Vagina (tissue), 2 donors: Measurements from ENCODE around the gene TOP3B. TPM values are rescaled to one million over a fixed set of nuclear protein-coding genes. Genes with fewer than 3 reads are reported as not detected.

Source experiments
- DNase-seq, 2 donors: peaks; one replicate each; pipeline ENCODE4 v3.0.0-alpha.2; 2017; ENCODE audit errors: extremely low spot score in 2 of 2
- H3K27ac ChIP-seq: fragments of 200-600 bp; sonication (generic); one replicate; pipeline ENCODE4 v1.5.1; 2019
- H3K27me3 ChIP-seq: fragments of 200-600 bp; sonication (generic); one replicate; pipeline ENCODE4 v1.5.1; 2019
- H3K36me3 ChIP-seq, 2 donors: fragments of 200-600 bp; sonication (generic); one replicate each; pipeline ENCODE4 v1.5.1; 2017 to 2019
- H3K4me1 ChIP-seq: fragments of 200-600 bp; sonication (generic); one replicate; pipeline ENCODE4 v1.5.1; 2019
- H3K4me3 ChIP-seq, 2 donors: fragments of 200-600 bp; sonication (generic); 1 replicate in 1 of 2; 2 replicates in 1 of 2; pipeline ENCODE4 v1.5.1; 2016 to 2019
- H3K9me3 ChIP-seq: fragments of 200-600 bp; sonication (generic); one replicate; pipeline ENCODE4 v1.5.1; 2019
- CTCF ChIP-seq, 3 experiments: fragments of 450-650 bp in 2 of 3; fragments of 200-600 bp in 1 of 3; sonication (generic) in 1 of 3; IDR thresholded peaks; one replicate each; pipeline ENCODE4 v1.5.1; 2017 to 2019; ENCODE audit warnings: antibody characterized with exemption in 3 of 3, mild to moderate bottlenecking in 2 of 3, moderate library complexity in 2 of 3
- POLR2A ChIP-seq, 2 donors: fragments of 450-650 bp; IDR thresholded peaks; one replicate each; pipeline ENCODE4 v1.6.1; 2017; ENCODE audit warnings: antibody characterized with exemption in 2 of 2, mild to moderate bottlenecking in 2 of 2, moderate library complexity in 2 of 2
- POLR2AphosphoS5 ChIP-seq, 2 donors: sonication (generic); formaldehyde crosslinking; IDR thresholded peaks; one replicate each; pipeline ENCODE4 v1.9.0; 2017; ENCODE audit warnings: antibody characterized with exemption in 2 of 2, mild to moderate bottlenecking in 2 of 2, low read depth in 1 of 2; ENCODE audit not compliant: insufficient read depth in 1 of 2
- intact Hi-C: fragments of 100-400 bp; cut with DNase I; formaldehyde crosslinking; loops from one replicate; pipeline ENCODE4 v1.15.1; 2023
- total RNA-seq: library from RNA; depleted of rRNA; stranded (reverse); fragments of >200 nt; gene quantifications from one replicate; pipeline ENCODE4 v1.2.3, GENCODE V29; 2016

The TOP3B gene
- total RNA-seq, 1 donor from 2014 or later, result 42.7 TPM

- Histone ChIP-seq H3K4me3 (no peak overlapping the region), H3K36me3 (no peaks in the 10 kb centered on the region), H3K27me3 (no peaks in the 10 kb centered on the region), H3K27ac (no peak overlapping the region), H3K9me3 (no peaks in the 10 kb centered on the region), H3K4me1 (no peaks in the 10 kb centered on the region)
- no peak for TF ChIP-seq CTCF (IDR thresholded peaks at IDR 0.05)
- no peak for TF ChIP-seq POLR2A (IDR thresholded peaks at IDR 0.05)
- TF ChIP-seq POLR2AphosphoS5 (IDR thresholded peaks at IDR 0.05; ENCODE audit: insufficient read depth in 1 of 2, low read depth in 1 of 2), result no peak
- DNase-seq, result no peak
- intact Hi-C loops, result no loop called here
Measured at GRCh38 chr22:21907638-21908522, 74.7 kb downstream of the TOP3B start.

Other genes with a start within 250 kb of the TOP3B start
- 4.9 TPM for gene YPEL1, start 247.0 kb downstream of the TOP3B start, total RNA-seq
- gene MAPK1, start 115.1 kb downstream of the TOP3B start, total RNA-seq, result 44.9 TPM
- gene PPM1F, start 29.9 kb downstream of the TOP3B start, total RNA-seq, result 35.6 TPM